Measurements from ENCODE around the gene OCRL. TPM values are rescaled to one million over a fixed set of nuclear protein-coding genes. Genes with fewer than 3 reads are reported as not detected.

OCRL gene
- 10 to 100 TPM; 27.0 to 34.5 (median 30.7) TPM for total RNA-seq
- long read RNA-seq, donor 1, full-length matches to known transcripts, result 13 of 28 reads
- long read RNA-seq, donor 1, partial matches to known transcripts, result 9 of 28 reads
- long read RNA-seq, donor 1, other reads (novel, unspliced or antisense), result 6 of 28 reads
- long read RNA-seq, donor 2, result 0 reads

DNA sequence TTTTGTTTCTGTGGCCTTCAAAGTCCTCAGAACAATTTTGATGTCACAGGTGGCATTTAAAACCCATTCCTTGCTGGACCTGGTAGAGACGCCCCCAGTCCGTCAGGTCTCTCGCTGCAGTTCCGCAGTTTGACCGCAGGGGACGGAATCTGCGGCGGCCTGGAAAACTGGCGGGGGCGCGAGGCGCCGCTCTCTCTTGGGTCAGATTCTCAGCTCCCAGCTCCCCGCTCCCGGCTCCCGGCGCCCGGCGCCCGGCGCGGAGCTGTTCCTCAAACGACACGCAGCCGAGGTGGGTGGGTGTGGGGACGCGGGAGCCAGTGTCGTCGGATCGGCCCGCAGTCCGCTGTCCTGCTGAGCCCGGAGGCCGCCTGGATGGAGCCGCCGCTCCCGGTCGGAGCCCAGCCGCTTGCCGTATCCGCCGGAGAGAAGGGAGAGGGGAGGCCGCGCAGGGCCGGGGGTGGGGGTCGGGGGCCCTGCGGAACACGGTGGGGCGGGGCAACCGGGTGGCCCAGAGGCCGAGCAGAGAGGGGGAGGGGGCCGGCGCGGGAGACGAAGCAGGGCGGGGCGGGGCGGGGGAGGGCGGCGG, at the start of gene OCRL:
Gene OCRL, plus strand, starts transcription at position 192 of the 586 bp plus-strand sequence. Its CDS starts 181 bp downstream, at position 373.
- intact Hi-C loops (cut with DNase I, micrococcal nuclease), result no loop called here
- peak; percentile 89 for ATAC-seq
- Histone ChIP-seq H3K9me3 (no peaks in the 10 kb centered on the region), H3K36me3 (ENCODE audit: low read depth) (no peaks in the 10 kb centered on the region), H3K4me1 (ENCODE audit: low read depth) (no peaks in the 10 kb centered on the region), H3K4me3 (peak within 1 kb of the TSS; percentile 40)
- peak; percentile 69 for TF ChIP-seq CTCF (IDR thresholded peaks at IDR 0.05)
- DNase-seq, result peak; percentile 73 to 79 (median 73)

DNA sequence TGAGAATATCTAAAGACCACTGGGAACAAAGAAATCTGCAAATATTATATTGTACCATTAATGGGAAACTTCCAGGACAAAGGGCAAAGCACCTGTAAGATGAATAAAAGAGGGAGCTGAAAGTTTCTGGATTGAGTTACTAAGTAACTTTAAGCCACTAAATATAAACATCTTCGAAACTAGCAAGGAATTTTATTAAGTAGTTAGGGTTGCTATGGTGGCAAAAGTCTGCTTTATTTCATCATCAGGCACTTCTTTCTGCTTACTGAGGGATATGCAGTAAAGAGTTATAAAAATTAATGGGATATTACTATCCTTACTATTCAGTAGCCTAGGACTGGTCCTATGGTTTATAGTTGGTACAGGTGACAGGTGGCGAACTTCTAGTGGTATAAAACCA, 49.7 kb upstream of the OCRL start:
- no peak for DNase-seq
- H3K36me3 ChIP-seq (ENCODE audit: low read depth), result no peaks in the 10 kb centered on the region
- H3K4me1 ChIP-seq (ENCODE audit: low read depth), result no peaks in the 10 kb centered on the region
- TF ChIP-seq CTCF (IDR thresholded peaks at IDR 0.05), result no peak
- H3K9me3 ChIP-seq, result no peaks in the 10 kb centered on the region
- intact Hi-C loops (cut with DNase I, micrococcal nuclease), result no loop called here
- H3K4me3 ChIP-seq, result no peak overlapping the region
- ATAC-seq, result no peak

DNA sequence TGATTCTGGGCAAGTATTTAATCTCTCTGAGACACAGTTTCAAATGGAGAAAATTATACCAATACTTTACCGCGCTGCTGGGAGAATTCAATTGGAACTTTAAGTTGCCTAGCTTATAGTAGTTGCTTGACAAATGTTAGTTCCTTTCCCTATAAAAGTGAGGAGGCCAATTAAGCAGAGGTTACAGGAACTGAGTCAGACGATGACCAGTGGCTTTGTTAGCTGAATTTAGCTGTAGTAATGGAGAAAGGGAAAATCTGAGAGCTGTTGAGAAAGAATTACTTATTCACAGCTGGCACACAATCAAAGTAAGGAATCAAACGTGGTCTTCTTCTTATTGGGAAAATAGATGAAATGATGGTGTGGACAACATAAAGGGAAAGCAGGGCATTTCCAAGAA, 46.4 kb upstream of the OCRL start:
- intact Hi-C loops (cut with DNase I, micrococcal nuclease), result no loop called here
- ATAC-seq, result no peak
- Histone ChIP-seq H3K4me3 (no peak overlapping the region), H3K4me1 (ENCODE audit: low read depth) (no peaks in the 10 kb centered on the region), H3K36me3 (ENCODE audit: low read depth) (no peaks in the 10 kb centered on the region), H3K9me3 (no peaks in the 10 kb centered on the region)
- no peak for TF ChIP-seq CTCF (IDR thresholded peaks at IDR 0.05)
- DNase-seq, result no peak

DNA sequence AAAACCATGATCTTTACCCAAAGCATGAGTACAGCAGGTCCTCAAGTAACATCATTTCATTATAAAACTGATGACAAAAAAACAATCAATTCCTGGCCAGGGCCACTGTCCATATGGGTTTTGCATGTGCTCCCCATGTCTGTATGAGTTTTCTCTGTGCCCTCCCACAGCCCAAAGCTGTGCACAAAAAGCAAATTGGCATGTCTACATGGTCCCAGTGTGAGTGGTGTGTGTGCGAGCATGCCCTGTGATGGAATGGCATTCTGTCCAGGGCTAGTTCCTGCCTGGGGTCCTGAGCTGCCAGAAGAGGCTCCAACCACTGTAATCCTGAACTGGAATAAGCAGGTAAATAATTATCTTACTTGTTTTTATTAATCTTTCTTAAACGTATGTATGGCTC, 45.2 kb upstream of the OCRL start:
- ATAC-seq, result no peak
- intact Hi-C loops (cut with DNase I, micrococcal nuclease), result no loop called here

GRCh38 chrX:129495900-129496299, 44.2 kb upstream of the OCRL start:
- H3K4me1 ChIP-seq (ENCODE audit: low read depth), result no peaks in the 10 kb centered on the region
- no peak for DNase-seq
- intact Hi-C loops (cut with DNase I, micrococcal nuclease), result no loop called here
- no peak for TF ChIP-seq CTCF (IDR thresholded peaks at IDR 0.05)
- H3K36me3 ChIP-seq (ENCODE audit: low read depth), result no peaks in the 10 kb centered on the region
- no peak overlapping the region for H3K4me3 ChIP-seq
- H3K9me3 ChIP-seq, result no peaks in the 10 kb centered on the region
- no peak for ATAC-seq

More for the DNA sequence above, 45.2 kb upstream of the OCRL start:
- TF ChIP-seq CTCF (IDR thresholded peaks at IDR 0.05), result no peak
- Histone ChIP-seq H3K36me3 (ENCODE audit: low read depth) (no peaks in the 10 kb centered on the region), H3K9me3 (no peaks in the 10 kb centered on the region), H3K4me3 (no peak overlapping the region), H3K4me1 (ENCODE audit: low read depth) (no peaks in the 10 kb centered on the region)
- no peak for DNase-seq

All from mucosa of descending colon (tissue), 3 donors.